CD4-positive, alpha-beta T cell treated with Interleukin-10 for 1 hour (primary cell): ENCODE results near the gene PCDHGB1.
"Not testable (repeated sequence)": the region's sequence is repeated elsewhere in the genome, so short reads cannot be mapped to it uniquely, and the experiment has no call there.

Experiments
- DNase-seq: peaks from one replicate; pipeline ENCODE4 v3.0.0-alpha.2; 2020

Gene PCDHGB1

DNA sequence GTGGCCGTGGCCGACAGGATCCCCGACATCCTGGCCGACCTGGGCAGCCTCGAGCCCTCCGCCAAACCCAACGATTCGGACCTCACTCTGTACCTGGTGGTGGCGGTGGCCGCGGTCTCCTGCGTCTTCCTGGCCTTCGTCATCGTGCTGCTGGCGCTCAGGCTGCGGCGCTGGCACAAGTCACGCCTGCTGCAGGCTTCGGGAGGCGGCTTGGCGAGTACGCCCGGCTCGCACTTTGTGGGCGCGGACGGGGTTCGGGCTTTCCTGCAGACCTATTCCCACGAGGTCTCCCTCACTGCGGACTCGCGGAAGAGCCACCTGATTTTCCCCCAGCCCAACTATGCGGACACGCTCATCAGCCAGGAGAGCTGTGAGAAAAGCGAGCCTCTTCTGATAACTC is 3.9 kb upstream of the PCDHGB1 start:
- DNase-seq, result not testable (repeated sequence)

DNA sequence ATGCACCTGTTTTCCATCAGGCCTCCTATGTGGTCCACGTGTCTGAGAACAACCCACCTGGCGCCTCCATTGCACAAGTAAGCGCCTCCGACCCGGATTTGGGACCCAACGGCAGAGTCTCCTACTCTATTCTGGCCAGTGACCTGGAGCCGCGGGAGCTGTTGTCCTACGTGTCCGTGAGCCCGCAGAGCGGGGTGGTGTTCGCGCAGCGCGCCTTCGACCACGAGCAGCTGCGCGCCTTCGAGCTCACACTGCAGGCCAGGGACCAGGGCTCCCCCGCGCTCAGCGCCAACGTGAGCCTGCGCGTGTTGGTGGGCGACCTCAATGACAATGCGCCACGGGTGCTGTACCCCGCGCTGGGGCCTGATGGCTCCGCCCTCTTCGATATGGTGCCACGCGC is 1.7 kb downstream of the PCDHGB1 start:
- no peak for DNase-seq

DNA sequence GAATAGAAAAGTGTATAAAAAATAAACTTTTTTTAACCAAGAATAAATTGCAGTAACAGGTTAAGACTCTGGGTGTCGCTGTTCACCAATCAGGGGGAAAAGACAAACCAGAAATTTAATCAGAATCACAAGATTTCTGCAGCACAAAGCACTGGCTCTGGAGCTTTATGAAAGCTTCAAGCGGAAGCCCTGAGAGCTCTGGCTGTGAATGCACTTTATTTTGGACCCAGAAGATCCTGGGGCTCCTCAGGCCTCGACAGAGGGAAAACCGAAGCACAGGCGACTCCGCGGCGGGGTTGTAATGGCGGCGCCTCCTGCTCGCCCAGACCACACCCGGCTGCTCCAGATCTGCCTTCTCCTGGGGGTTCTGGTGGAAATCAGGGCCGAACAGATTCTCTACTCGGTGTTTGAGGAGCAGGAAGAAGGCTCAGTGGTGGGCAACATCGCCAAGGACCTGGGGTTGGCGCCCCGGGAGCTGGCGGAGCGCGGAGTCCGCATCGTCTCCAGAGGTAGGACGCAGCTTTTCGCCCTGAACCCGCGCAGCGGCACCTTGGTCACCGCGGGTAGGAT is 5.1 kb downstream of the PCDHGB1 start, which contains the start of gene PCDHGA4:
TSS of gene PCDHGA4 (plus strand) at position 122 of the 570 bp plus-strand sequence. CDS start at position 209, 87 bp downstream.
- DNase-seq, result peak; percentile 24

DNA sequence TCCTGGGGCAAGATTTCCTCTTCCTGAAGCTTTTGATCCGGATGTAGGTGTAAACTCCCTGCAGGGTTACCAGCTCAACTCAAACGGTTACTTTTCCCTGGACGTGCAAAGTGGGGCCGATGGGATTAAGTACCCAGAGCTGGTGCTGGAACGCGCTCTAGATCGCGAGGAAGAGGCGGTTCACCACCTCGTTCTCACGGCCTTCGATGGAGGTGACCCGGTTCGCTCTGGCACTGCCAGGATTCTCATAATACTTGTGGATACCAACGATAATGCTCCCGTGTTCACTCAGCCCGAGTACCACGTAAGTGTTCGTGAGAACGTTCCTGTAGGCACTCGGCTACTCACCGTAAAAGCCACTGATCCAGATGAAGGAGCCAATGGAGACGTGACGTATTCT is 5.7 kb downstream of the PCDHGB1 start:
- no peak for DNase-seq

DNA sequence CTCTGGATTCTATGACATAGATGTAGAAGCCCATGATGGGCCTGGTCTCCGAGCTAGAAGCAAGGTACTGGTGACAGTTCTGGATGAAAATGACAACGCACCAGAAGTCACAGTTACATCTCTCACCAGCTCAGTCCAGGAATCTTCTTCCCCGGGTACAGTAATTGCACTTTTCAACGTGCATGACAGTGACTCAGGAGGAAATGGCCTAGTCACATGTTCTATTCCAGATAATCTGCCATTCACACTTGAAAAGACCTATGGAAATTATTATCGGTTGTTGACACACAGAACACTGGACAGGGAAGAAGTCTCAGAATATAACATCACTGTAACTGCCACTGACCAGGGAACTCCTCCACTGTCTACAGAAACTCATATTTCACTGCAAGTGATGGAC is 6.2 kb downstream of the PCDHGB1 start:
- DNase-seq, result no peak

DNA sequence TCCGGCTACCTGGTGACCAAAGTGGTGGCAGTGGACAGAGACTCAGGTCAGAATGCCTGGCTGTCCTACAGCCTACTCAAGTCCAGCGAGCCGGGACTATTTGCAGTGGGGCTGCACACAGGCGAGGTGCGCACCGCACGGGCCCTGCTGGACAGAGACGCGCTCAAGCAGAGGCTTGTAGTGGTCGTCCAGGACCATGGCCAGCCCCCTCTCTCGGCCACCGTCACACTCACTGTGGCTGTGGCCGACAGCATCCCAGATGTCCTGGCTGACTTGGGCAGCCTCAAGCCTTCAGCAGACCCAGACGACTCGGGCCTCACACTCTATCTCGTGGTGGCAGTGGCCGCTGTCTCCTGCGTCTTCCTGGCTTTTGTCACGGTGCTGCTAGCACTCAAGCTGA is 7.1 kb downstream of the PCDHGB1 start:
- DNase-seq, result no peak

DNA sequence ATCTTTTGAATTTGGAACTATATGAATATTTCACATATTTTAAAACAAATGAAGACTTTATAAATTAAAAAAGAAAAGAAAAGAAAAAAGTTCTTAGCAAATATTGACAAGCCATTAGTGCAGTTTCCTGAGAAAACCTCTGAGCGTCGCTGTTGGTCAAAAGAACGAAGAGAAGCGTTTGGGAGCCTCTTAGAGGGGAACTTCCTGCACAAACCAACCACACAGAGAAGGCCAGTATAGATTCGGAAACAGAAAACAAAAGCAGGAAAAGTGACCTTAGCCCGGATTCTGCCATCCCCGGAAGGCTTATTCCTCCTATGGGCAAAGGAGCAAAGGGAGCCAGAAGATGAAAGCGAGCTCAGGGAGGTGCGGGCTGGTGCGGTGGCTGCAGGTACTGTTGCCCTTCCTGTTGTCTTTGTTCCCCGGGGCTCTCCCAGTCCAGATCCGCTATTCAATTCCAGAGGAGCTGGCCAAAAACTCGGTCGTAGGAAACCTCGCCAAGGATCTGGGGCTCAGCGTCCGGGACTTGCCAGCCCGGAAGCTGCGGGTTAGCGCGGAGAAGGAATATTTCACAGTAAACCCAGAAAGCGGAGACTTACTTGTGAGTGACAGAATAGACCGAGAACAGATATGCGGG is 10.0 kb downstream of the PCDHGB1 start, which contains the start of gene PCDHGB2:
TSS of gene PCDHGB2 (plus strand) at position 205 of the 637 bp plus-strand sequence. CDS start at position 347, 142 bp downstream.
- peak; percentile 48 for DNase-seq

DNA sequence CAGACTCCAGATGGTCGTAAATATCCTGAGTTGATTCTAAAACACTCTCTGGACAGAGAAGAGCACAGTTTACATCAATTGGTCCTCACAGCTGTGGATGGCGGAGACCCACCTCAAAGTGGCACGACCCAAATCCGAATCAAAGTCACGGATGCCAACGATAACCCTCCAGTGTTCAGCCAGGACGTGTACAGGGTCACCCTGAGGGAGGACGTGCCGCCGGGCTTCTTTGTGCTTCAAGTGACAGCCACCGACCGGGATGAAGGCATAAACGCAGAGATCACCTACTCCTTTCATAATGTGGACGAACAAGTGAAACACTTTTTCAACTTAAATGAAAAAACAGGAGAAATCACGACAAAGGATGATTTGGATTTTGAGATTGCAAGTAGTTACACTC is 10.8 kb downstream of the PCDHGB1 start:
- no peak for DNase-seq

DNA sequence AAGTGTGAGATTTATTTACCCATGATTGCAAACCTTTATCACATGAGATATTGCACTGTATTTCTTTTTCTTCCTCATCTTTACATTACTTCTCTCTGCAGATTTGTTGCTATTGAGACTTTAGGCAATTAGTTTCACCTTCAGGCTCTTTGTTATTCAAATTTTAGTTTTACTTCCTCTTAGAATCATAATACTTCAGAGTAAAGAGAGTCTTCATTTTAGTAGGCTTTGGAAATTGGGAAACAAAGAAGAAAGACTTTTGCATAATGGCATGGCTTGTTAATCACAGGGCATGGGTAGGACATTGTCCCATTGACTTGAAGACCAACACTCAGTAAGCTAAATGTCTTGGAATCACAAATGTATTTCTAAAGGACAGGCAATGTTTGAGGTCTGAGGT is 12.8 kb downstream of the PCDHGB1 start:
- DNase-seq, result no peak

DNA sequence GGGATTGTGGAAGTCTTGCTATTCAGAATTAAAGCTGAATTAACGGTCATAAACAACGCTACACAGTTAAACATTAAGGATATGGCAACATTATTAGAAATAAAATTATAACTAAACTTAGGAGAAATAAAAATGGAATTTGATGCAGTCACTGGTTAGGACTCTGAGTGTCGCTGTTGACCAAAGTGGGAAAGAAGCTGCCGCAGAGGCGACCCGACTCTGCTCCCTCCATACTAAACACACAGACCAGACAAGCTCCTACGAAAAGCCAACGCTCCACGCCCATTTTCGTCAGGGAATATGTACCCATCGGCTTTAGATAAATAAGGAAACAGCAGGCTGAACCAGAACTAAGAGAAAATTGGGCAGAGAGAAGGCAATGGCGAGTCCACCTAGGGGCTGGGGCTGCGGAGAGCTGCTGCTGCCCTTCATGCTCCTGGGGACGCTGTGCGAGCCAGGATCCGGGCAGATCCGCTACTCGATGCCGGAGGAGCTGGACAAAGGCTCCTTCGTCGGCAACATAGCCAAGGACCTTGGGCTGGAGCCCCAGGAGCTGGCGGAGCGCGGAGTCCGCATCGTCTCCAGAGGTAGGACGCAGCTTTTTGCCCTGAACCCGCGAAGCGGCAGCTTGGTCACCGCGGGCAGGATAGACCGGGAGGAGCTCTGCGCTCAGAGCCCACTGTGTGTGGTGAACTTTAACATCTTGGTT is 14.2 kb downstream of the PCDHGB1 start, which contains the start of gene PCDHGA5:
TSS of gene PCDHGA5 (plus strand) at position 211 of the 709 bp plus-strand sequence. CDS start at position 380, 169 bp downstream.
- no peak for DNase-seq

DNA sequence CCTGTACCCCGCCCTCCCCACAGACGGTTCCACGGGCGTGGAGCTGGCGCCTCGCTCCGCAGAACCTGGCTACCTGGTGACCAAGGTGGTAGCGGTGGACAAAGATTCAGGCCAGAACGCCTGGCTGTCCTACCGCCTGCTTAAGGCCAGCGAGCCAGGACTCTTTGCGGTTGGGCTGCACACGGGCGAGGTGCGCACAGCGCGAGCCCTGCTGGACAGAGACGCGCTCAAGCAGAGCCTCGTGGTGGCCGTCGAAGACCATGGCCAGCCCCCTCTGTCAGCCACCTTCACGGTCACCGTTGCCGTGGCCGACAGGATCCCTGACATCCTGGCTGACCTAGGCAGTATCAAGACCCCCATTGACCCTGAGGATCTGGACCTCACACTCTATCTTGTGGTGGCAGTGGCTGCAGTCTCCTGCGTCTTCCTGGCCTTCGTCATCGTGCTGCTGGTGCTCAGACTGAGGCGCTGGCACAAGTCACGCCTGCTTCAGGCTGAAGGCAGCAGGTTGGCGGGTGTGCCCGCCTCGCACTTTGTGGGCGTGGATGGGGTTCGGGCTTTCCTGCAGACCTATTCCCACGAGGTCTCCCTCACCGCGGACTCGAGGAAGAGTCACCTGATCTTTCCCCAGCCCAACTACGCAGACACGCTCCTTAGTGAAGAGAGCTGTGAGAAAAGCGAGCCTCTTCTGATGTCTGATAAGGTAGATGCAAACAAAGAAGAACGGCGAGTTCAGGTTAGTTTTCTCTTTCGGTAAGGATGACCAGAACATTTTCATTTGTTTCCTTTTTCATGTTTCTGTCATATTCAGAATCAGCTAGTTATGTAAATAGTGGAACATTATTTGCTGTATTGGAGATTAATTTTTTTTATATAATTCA is 16.4 kb downstream of the PCDHGB1 start:
- no peak for DNase-seq

DNA sequence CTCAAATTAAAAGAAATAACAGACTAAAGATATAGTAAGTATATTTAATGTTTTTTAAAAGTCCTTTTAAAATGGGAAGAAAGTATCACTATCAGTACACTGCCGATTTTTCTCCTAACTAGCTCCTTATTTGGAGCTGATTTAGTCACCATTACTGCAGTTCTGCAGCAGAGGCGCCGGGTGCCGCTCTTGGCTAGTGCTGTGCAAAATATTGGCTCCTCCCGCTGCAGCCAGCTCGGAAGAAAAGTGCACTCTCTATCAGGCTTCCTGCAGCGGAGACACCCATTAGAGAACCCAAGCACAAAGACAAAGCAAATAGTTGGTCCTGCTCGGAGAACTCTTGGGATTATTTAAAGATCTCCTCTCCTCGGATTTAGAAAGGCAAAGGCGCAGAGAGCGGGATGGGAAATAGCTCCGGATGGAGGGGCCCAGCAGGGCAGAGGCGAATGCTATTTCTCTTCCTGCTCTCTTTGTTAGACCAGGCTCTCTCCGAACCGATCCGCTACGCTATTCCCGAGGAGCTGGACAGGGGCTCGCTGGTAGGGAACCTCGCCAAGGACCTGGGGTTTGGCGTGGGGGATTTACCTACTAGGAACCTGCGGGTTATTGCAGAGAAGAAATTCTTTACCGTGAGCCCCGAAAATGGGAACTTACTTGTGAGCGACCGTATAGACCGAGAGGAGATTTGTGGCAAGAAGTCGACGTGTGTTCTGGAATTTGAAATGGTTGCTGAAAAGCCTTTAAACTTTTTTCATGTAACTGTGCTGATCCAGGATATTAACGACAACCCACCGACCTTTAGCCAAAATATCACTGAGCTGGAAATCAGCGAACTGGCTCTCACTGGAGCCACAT is 20.3 kb downstream of the PCDHGB1 start, which contains the start of gene PCDHGB3:
TSS of gene PCDHGB3 (plus strand) at position 249 of the 855 bp plus-strand sequence. CDS start at position 402, 153 bp downstream.
- peak; percentile 51 for DNase-seq

DNA sequence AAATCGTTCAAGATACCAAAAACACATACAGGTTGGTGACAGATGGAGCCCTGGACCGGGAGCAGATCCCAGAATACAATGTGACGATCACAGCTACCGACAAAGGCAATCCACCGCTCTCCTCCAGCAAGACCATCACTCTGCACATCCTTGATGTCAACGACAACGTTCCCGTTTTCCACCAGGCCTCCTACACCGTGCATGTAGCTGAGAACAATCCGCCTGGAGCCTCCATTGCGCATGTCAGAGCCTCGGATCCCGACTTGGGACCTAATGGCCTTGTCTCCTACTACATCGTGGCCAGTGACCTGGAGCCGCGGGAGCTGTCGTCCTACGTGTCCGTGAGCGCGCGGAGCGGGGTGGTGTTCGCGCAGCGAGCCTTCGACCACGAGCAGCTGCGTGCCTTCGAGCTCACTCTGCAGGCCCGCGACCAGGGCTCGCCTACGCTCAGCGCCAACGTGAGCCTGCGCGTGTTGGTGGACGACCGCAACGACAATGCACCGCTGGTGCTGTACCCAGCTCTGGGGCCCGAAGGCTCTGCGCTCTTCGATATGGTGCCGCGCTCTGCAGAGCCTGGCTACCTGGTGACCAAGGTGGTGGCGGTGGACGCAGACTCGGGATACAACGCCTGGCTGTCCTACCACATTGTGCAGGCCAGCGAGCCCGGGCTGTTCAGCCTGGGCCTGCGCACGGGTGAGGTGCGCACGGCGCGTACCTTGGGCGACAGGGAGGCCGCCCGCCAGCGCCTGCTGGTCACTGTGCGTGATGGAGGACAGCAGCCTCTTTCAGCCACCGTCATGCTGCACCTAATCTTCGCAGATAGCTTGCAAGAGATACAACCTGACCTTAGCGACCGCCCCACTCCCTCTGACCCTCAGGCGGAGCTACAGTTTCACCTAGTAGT is 21.9 kb downstream of the PCDHGB1 start:
- no peak for DNase-seq

DNA sequence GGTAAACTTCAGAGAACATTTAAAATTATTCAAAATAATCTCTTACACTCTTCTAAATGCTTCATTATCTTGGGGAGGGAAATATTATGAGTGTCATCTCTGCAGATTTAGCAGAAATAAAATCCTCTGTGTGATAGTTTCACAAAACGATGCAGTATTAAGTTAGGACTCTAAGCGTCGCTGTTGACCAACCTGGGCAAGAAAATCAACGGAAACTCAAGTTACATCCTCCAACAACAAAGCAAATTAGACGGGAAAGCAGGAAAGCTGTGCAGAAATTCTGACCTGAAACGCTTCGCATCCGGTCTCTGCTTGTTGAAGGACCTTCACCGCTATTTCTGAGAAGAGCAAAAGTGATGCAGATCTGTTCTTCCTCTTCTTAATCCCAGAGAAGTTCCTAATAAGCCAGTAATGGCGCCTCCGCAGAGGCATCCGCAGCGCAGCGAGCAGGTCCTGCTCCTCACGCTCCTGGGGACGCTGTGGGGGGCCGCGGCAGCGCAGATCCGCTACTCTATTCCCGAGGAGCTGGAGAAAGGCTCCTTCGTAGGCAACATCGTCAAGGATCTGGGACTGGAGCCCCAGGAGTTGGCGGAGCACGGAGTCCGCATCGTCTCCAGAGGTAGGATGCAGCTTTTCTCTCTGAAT is 23.9 kb downstream of the PCDHGB1 start, which contains the start of gene PCDHGA6:
TSS of gene PCDHGA6 (plus strand) at position 219 of the 645 bp plus-strand sequence. CDS start at position 412, 193 bp downstream.
- DNase-seq, result peak; percentile 12

DNA sequence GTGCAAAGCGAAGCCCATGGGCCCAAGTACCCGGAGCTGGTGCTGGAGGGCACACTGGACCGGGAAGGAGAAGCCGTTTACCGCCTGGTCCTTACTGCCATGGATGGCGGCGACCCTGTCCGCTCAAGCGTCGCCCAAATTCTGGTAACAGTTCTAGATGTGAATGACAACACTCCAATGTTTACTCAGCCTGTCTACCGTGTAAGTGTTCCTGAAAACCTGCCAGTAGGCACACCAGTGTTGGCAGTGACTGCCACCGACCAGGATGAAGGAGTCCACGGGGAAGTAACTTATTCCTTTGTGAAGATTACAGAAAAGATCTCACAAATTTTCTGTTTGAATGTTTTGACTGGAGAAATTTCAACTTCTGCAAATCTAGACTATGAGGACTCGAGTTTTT is 24.7 kb downstream of the PCDHGB1 start:
- DNase-seq, result no peak

DNA sequence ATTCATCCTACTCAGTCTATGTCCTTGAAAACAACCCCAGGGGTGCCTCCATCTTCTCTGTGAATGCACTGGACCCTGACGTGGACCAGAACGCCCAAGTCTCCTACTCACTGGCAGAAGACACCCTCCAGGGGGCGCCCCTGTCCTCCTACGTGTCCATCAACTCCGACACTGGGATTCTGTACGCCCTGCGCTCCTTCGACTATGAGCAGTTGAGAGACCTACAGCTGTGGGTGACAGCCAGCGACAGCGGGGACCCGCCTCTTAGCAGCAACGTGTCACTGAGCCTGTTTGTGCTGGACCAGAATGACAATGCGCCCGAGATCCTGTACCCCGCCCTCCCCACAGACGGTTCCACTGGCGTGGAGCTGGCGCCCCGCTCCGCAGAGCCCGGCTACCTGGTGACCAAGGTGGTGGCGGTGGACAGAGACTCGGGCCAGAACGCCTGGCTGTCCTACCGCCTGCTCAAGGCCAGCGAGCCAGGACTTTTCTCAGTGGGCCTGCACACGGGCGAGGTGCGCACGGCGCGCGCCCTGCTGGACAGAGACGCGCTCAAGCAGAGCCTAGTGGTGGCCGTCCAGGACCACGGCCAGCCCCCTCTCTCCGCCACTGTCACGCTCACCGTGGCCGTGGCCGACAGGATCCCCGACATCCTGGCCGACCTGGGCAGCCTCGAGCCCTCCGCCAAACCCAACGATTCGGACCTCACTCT is 25.7 kb downstream of the PCDHGB1 start:
- not testable (repeated sequence) for DNase-seq

DNA sequence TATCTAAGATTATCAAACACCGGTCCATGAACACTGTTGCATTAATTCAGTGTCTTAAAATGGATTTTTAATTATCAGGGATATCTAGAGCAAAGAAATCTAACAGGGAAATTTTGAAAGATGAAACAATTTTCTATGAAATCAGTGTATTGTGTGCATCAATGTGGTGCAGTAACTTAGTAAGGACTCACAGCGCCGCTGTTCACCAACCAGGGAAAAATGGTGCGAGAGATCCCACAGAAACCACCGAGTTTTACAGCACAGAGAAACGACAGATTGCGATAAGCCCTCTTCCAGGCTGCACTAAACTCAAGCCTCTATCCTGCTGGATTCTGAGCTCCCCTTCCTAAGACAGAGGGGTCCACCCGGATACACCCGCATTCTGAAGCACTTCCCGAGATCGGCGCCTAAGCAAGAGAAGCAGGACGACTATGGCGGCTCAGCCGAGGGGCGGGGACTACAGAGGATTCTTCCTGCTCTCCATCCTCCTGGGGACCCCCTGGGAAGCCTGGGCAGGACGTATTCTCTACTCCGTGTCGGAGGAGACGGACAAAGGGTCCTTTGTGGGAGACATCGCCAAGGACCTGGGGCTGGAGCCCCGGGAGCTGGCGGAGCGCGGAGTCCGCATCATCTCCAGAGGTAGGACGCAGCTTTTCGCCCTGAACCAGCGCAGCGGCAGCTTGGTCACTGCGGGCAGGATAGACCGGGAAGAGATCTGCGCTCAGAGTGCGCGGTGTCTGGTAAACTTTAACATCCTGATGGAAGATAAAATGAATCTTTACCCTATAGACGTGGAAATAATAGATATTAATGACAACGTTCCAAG is 32.8 kb downstream of the PCDHGB1 start, which contains the start of gene PCDHGA7:
TSS of gene PCDHGA7 (plus strand) at position 274 of the 826 bp plus-strand sequence. CDS start at position 432, 158 bp downstream.
- no peak for DNase-seq

DNA sequence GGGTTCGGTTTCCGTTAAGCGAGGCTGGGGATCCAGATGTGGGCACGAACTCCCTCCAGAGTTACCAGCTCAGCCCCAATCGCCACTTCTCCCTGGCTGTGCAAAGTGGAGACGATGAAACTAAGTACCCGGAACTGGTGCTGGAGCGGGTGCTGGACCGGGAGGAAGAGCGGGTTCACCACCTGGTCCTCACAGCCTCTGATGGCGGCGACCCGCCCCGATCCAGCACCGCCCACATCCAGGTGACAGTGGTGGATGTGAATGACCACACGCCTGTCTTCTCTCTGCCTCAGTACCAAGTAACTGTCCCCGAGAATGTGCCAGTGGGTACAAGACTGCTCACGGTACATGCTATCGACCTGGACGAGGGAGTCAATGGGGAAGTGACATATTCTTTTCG is 33.4 kb downstream of the PCDHGB1 start:
- DNase-seq, result no peak
